ENCODE results near the gene PFAS. TPM values are rescaled to one million over a fixed set of nuclear protein-coding genes. Genes with fewer than 3 reads are reported as not detected.

The PFAS gene
- total and polyA plus RNA-seq, 2 of the 8 experiments (the other 6 are each of a cell fraction or from before 2014, with no cell fraction given) = 88.4 to 248 TPM

DNA sequence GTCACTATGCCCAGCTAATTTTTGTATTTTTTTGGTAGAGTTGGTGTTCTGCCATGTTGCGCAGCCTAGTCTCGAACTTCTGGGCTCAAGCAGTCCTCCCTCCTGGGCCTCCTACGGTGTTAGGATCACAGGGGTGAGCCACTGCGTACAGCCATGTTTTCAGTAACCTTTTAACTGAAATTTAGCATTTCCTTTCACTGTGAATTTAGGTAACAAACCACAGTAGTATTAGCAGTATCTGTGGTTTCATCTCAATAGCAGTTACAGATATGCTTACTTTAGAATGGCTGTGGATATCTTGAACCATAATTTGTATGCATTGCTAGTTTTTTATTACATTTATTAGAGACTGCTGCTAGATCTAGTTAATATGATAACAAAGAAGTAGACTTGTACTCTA is 35.0 kb downstream of the PFAS start (continued):
- TF ChIP-seq RAD21 (IDR thresholded peaks at IDR 0.05 in 1 of 2, conservative IDR thresholded peaks at IDR 0.05 in 1 of 2; ENCODE audit: low read depth in 2 of 2, low read length in 2 of 2) = no peak
- TF ChIP-seq, protein P1, sequence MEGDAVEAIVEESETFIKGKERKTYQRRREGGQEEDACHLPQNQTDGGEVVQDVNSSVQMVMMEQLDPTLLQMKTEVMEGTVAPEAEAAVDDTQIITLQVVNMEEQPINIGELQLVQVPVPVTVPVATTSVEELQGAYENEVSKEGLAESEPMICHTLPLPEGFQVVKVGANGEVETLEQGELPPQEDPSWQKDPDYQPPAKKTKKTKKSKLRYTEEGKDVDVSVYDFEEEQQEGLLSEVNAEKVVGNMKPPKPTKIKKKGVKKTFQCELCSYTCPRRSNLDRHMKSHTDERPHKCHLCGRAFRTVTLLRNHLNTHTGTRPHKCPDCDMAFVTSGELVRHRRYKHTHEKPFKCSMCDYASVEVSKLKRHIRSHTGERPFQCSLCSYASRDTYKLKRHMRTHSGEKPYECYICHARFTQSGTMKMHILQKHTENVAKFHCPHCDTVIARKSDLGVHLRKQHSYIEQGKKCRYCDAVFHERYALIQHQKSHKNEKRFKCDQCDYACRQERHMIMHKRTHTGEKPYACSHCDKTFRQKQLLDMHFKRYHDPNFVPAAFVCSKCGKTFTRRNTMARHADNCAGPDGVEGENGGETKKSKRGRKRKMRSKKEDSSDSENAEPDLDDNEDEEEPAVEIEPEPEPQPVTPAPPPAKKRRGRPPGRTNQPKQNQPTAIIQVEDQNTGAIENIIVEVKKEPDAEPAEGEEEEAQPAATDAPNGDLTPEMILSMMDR (IDR thresholded peaks at IDR 0.05; ENCODE audit: control extremely low read depth in 1 of 3, insufficient read depth in 1 of 3, low read depth in 1 of 3, low read length in 3 of 3) = no peak
- TF ChIP-seq CHD2 (IDR thresholded peaks at IDR 0.05; ENCODE audit: low read length) = no peak
